K562 (cell line): ENCODE results near the gene CACNA2D4. TPM values are rescaled to one million over a fixed set of nuclear protein-coding genes. Genes with fewer than 3 reads are reported as not detected.

Experiments
- ATAC-seq: fragments of 200-7000 bp; cut with Tn5 transposase; 3 replicates; pipeline ENCODE4 v1.9.1; 2020; ENCODE audit warnings: moderate library complexity
- BruUV-seq: library from RNA; stranded (reverse); fragments of 400-500 nt; replicated peaks from 2 replicates; lab custom pipeline; 2021; lab: Mats Ljungman, UMichigan
- CTCF ChIA-PET: fragments of 300-600 bp; formaldehyde crosslinking; extraction: SDS; loops from one replicate; lab custom pipeline; 2021; ENCODE audit warnings: low intra/inter-chr PET ratio; lab: Yijun Ruan, JAX
- POLR2A ChIA-PET: fragments of 300-600, 350-650 bp; sonication (Branson Sonifier 250); formaldehyde crosslinking; extraction: SDS; loops from one replicate; lab custom pipeline; 2021; ENCODE audit warnings: antibody characterized with exemption, inconsistent platforms; lab: Yijun Ruan, JAX
- DNase-seq, 4 experiments: peaks; one replicate each; pipeline versions ENCODE4 v3.0.0 to v3.0.0-alpha.2; 2011 to 2018; ENCODE audit warnings: low spot score in 3 of 4, mixed read lengths in 3 of 4; ENCODE audit errors: extremely low read depth in 1 of 4
- FAIRE-seq: peaks from 2 replicates; lab custom pipeline; 2011; peaks lifted over from hg19 to GRCh38; lab: Jason Lieb, UNC
- H2AFZ ChIP-seq: 2 replicates; pipeline ENCODE4 v1.6.0; 2011; ENCODE audit warnings: low read depth, low read length, control low read depth, inconsistent platforms
- H3K27ac ChIP-seq: fragments of 200-600 bp; 3 replicates; pipeline ENCODE4 v1.8.0; 2011; ENCODE audit warnings: low read depth, mild to moderate bottlenecking, control low read depth, inconsistent platforms, low read length, moderate library complexity, mixed read lengths; ENCODE audit errors: extremely low read depth
- H3K27me3 ChIP-seq, 2 experiments: fragments of 300-600 bp in 1 of 2; 2 replicates in 1 of 2; 3 replicates in 1 of 2; pipeline versions ENCODE4 v1.6.0 to v1.8.0; 2011; ENCODE audit warnings: inconsistent platforms in 2 of 2, low read length in 2 of 2, mild to moderate bottlenecking in 1 of 2, mixed read lengths in 1 of 2, moderate library complexity in 1 of 2; ENCODE audit not compliant: control insufficient read depth in 2 of 2, insufficient read depth in 2 of 2
- H3K36me3 ChIP-seq: fragments of 300-600 bp; 3 replicates; pipeline ENCODE4 v1.8.0; 2011; ENCODE audit warnings: mild to moderate bottlenecking, low read length, inconsistent platforms; ENCODE audit not compliant: control insufficient read depth, insufficient read depth
- H3K4me1 ChIP-seq, 2 experiments: fragments of 200-600 bp in 1 of 2; replicated peaks in 1 of 2; 2 replicates in 1 of 2; 3 replicates in 1 of 2; pipeline versions ENCODE4 v1.5.1 to v1.8.0; 2011; ENCODE audit warnings: inconsistent platforms in 2 of 2, low read length in 2 of 2, mild to moderate bottlenecking in 1 of 2, mixed read lengths in 1 of 2, moderate library complexity in 1 of 2; ENCODE audit not compliant: control insufficient read depth in 2 of 2, insufficient read depth in 2 of 2
- H3K4me2 ChIP-seq: 2 replicates; pipeline ENCODE4 v1.6.1; 2011; ENCODE audit warnings: low read length, control low read depth, inconsistent platforms, mixed read lengths; ENCODE audit not compliant: insufficient read depth
- H3K4me3 ChIP-seq: fragments of 200-600 bp; sonication (generic), shearing (Covaris generic); 2 replicates; pipeline ENCODE4 v1.5.1; 2016; ENCODE audit warnings: control low read depth, inconsistent platforms
- H3K79me2 ChIP-seq: fragments of 200-600 bp; 3 replicates; pipeline ENCODE4 v1.8.0; 2011; ENCODE audit warnings: low read length, inconsistent platforms; ENCODE audit not compliant: control insufficient read depth, insufficient read depth
- H3K9ac ChIP-seq, 2 experiments: 2 replicates each; pipeline versions ENCODE4 v1.6.0 to v1.6.1; 2011; ENCODE audit warnings: low read depth in 2 of 2, low read length in 2 of 2, control low read depth in 1 of 2, inconsistent platforms in 1 of 2, mild to moderate bottlenecking in 1 of 2, mixed read lengths in 1 of 2; ENCODE audit not compliant: insufficient read depth in 1 of 2
- H3K9me1 ChIP-seq: one replicate; pipeline ENCODE4 v1.6.0; 2011; ENCODE audit warnings: inconsistent platforms, mild to moderate bottlenecking, low read length, moderate library complexity; ENCODE audit not compliant: control insufficient read depth, insufficient read depth
- H3K9me3 ChIP-seq: replicated peaks from 2 replicates; pipeline ENCODE4 v1.5.1; 2011; ENCODE audit warnings: low read depth, low read length, inconsistent platforms; ENCODE audit not compliant: control insufficient read depth, insufficient read depth
- H4K20me1 ChIP-seq: replicated peaks from 2 replicates; pipeline ENCODE4 v1.6.1; 2011; ENCODE audit warnings: low read length, inconsistent platforms, mixed read lengths; ENCODE audit not compliant: control insufficient read depth, insufficient read depth
- GABPB1 ChIP-seq: sonication (generic); formaldehyde crosslinking; IDR thresholded peaks from 2 replicates; pipeline ENCODE4 v1.8.0; 2022; ENCODE audit warnings: mild to moderate bottlenecking, missing genetic modification reagents
- MTA3 ChIP-seq: fragments of 450-650 bp; formaldehyde crosslinking; IDR thresholded peaks from 2 replicates; pipeline ENCODE4 v1.6.1; 2017; ENCODE audit warnings: mild to moderate bottlenecking, borderline replicate concordance
- NR2C1 ChIP-seq, 2 experiments: fragments of 450-650 bp; IDR thresholded peaks; 2 replicates each; pipeline ENCODE4 v1.6.1; 2017; ENCODE audit warnings: mild to moderate bottlenecking in 2 of 2, antibody characterized with exemption in 1 of 2, inconsistent platforms in 1 of 2, missing compliant biosample characterization in 1 of 2, missing genetic modification characterization in 1 of 2
- ZNF134 ChIP-seq: fragments of 250-450 bp; sonication (Bioruptor Pico); conservative IDR thresholded peaks from 2 replicates; pipeline ENCODE4 v1.4.0; 2020
- ZNF318 ChIP-seq, 2 experiments: fragments of 450-650 bp; IDR thresholded peaks; 2 replicates each; pipeline ENCODE4 v1.6.1; 2016; ENCODE audit warnings: mild to moderate bottlenecking in 2 of 2, borderline replicate concordance in 1 of 2, low read depth in 1 of 2, moderate library complexity in 1 of 2
- WGBS: fragments of 100-300 bp; shearing (Covaris generic); methylation state at CpG from one replicate; pipeline ENCODE4 v1.1.6; 2016; ENCODE audit warnings: low coverage, mixed read lengths; ENCODE audit not compliant: insufficient coverage; ENCODE audit errors: missing lambda C conversion rate; 5-methylcytosine and 5-hydroxymethylcytosine counted together
- in situ Hi-C: fragments of 300-500 bp; cut with MboI; formaldehyde crosslinking; loops from 4 replicates; pipeline ENCODE4 v1.15.0; 2018; ENCODE audit warnings: inconsistent platforms, mixed read lengths
- intact Hi-C: fragments of 100-400 bp; cut with micrococcal nuclease; formaldehyde crosslinking; loops from 2 replicates; pipeline ENCODE4 v1.14.2; 2022
- polyA plus RNA-seq, 8 experiments: library from polyadenylated mRNA; depleted of rRNA in 4 of 8; stranded (reverse) in 5 of 8; unstranded in 3 of 8; fragments of >200 nt; fragmentation: Nextera tagmentation in 2 of 8; fragmentation: Illumina TruSeq in 1 of 8; extraction: Ambion mirVana in 2 of 8; extraction: Trizol in 1 of 8; gene quantifications; 2 replicates each; pipeline versions ENCODE4 v1.2.1 to v1.2.3, GENCODE V29; 2011 to 2014; ENCODE audit warnings: inconsistent platforms in 1 of 8, missing spikeins in 1 of 8
- total RNA-seq, 7 experiments: library from RNA; depleted of rRNA in 6 of 7; stranded (reverse); fragments of >200 nt in 6 of 7; fragmentation: Illumina TruSeq in 2 of 7; extraction: Trizol in 2 of 7; gene quantifications; 2 replicates each; pipeline versions ENCODE4 v1.2.1 to v1.2.3, GENCODE V29; 2011 to 2021; ENCODE audit warnings: low replicate concordance in 1 of 7

The CACNA2D4 gene
- total and polyA plus RNA-seq, 9 of the 15 experiments (the other 6 are each of a cell fraction or from before 2014, with no cell fraction given) = 0.04 to 0.69 (median 0.40) TPM; not detected in 3

- in situ Hi-C loops = loop anchor here (5.0 kb wide), 2 partner anchors 144 to 284 kb away; no protein-coding TSS in a partner anchor
- POLR2A ChIA-PET = no interaction called here
- no peak overlapping the region for H3K4me2 ChIP-seq
These were observed 18.2 kb upstream of the CACNA2D4 start for GRCh38 chr12:1936406-1937320.

More at GRCh38 chr12:1936406-1937320, 18.2 kb upstream of the CACNA2D4 start:
- H2AFZ ChIP-seq = no peak overlapping the region
- CTCF ChIA-PET = no interaction called here
- no peaks in the 10 kb centered on the region for H3K79me2 ChIP-seq
- 71% methylated on average over 21 of the region's 25 CpGs for whole genome bisulfite sequencing
- no TSS peak for BruUV-seq
- no peak overlapping the region for H3K9ac ChIP-seq
- TF ChIP-seq MTA3 (no peak), ZNF318 (IDR thresholded peaks at IDR 0.05; ENCODE audit: borderline replicate concordance in 1 of 2, low read depth in 1 of 2) (no peak), ZNF134 (CRISPR knock-in tag) (no peak), NR2C1 (IDR thresholded peaks at IDR 0.05) (no peak), NR2C1 (tag; IDR thresholded peaks at IDR 0.05) (no peak), GABPB1 (CRISPR knock-in tag) (no peak)
- TF ChIP-seq, all 486 proteins: peak for 0
- Histone ChIP-seq H3K9me3 (no peaks in the 10 kb centered on the region), H3K4me1 (peaks cover 0 to 8% of the 10 kb centered on the region in 2 experiments; a peak in 1 of 5 replicates), H3K9me1 (no peaks in the 10 kb centered on the region), H3K27me3 (peaks cover 0 to 16% of the 10 kb centered on the region in 2 experiments; a peak in 2 of 5 replicates), H3K27ac (no peak overlapping the region), H3K36me3 (no peaks in the 10 kb centered on the region), H3K4me3 (no peak overlapping the region), H4K20me1 (no peaks in the 10 kb centered on the region)
- no peak for DNase-seq
- no peak for FAIRE-seq
- ATAC-seq = no peak
- intact Hi-C loops = no loop called here
